Transverse colon (tissue), 3 donors: ENCODE measurements around the gene MBNL2.

Experiments
- CTCF ChIP-seq, 5 experiments: fragments of 200-600 bp in 3 of 5; fragments of 450-650 bp in 2 of 5; sonication (generic) in 3 of 5; IDR thresholded peaks; 1 replicate in 2 of 5; 2 replicates in 3 of 5; pipeline ENCODE4 v1.5.1; 2016 to 2017; ENCODE audit warnings: antibody characterized with exemption in 5 of 5, inconsistent platforms in 3 of 5, mild to moderate bottlenecking in 2 of 5, moderate library complexity in 1 of 5
- EP300 ChIP-seq: sonication (generic); formaldehyde crosslinking; IDR thresholded peaks from one replicate; pipeline ENCODE4 v1.6.1; 2017; ENCODE audit warnings: antibody characterized with exemption, low read depth

- TF ChIP-seq CTCF (IDR thresholded peaks at IDR 0.05) (no peak), EP300 (no peak)
Measured at GRCh38 chr13:97371486-97372109, 149.5 kb downstream of the MBNL2 start.
